Erythroblast (primary cell): ENCODE results near the gene PITRM1.

Experiments
- GATA1 ChIP-seq: IDR thresholded peaks from 2 replicates; pipeline ENCODE4 v1.6.1; 2011; ENCODE audit warnings: low read depth, mild to moderate bottlenecking, control low read depth, low read length, moderate library complexity
- POLR2A ChIP-seq: IDR thresholded peaks from 2 replicates; pipeline ENCODE4 v1.6.1; 2011; ENCODE audit warnings: mild to moderate bottlenecking, low read length

- no peak for TF ChIP-seq POLR2A
- TF ChIP-seq GATA1, result no peak
These were observed 41.5 kb downstream of the PITRM1 start for GRCh38 chr10:3131098-3131497.
